ENCODE measurements around the gene PAX8.

PAX8 gene

GRCh38 chr2:113228991-113229716, 49.6 kb downstream of the PAX8 start:
- H3K36me3 ChIP-seq (ENCODE audit: insufficient read depth, low read length) = no peaks in the 10 kb centered on the region
- no peak overlapping the region for H3K4me3 ChIP-seq (ENCODE audit: low read depth, low read length)
- no peak overlapping the region for H2AFZ ChIP-seq (ENCODE audit: low read length, unreplicated experiment)
- no peaks in the 10 kb centered on the region for H3K79me2 ChIP-seq (ENCODE audit: control insufficient read depth, insufficient read depth, low read length, unreplicated experiment)
- no peak overlapping the region for H3K27ac ChIP-seq (ENCODE audit: low read depth, low read length)
- H3K27me3 ChIP-seq (ENCODE audit: insufficient read depth, low read length) = no peaks in the 10 kb centered on the region
- H3K4me1 ChIP-seq (ENCODE audit: control insufficient read depth, insufficient read depth, low read length, unreplicated experiment) = peaks cover 12% of the 10 kb centered on the region

GRCh38 chr2:113228351-113228750, 50.4 kb downstream of the PAX8 start:
- H3K79me2 ChIP-seq (ENCODE audit: control insufficient read depth, insufficient read depth, low read length, unreplicated experiment) = no peaks in the 10 kb centered on the region
- no peak overlapping the region for H2AFZ ChIP-seq (ENCODE audit: low read length, unreplicated experiment)
- H3K4me1 ChIP-seq (ENCODE audit: control insufficient read depth, insufficient read depth, low read length, unreplicated experiment) = peaks cover 8% of the 10 kb centered on the region
- H3K36me3 ChIP-seq (ENCODE audit: insufficient read depth, low read length) = no peaks in the 10 kb centered on the region
- H3K4me3 ChIP-seq (ENCODE audit: low read depth, low read length) = no peak overlapping the region
- no peak overlapping the region for H3K27ac ChIP-seq (ENCODE audit: low read depth, low read length)
- no peaks in the 10 kb centered on the region for H3K27me3 ChIP-seq (ENCODE audit: insufficient read depth, low read length)

GRCh38 chr2:113227698-113228097, 51.0 kb downstream of the PAX8 start:
- Histone ChIP-seq H2AFZ (ENCODE audit: low read length, unreplicated experiment) (no peak overlapping the region), H3K27ac (ENCODE audit: low read depth, low read length) (no peak overlapping the region), H3K36me3 (ENCODE audit: insufficient read depth, low read length) (no peaks in the 10 kb centered on the region), H3K27me3 (ENCODE audit: insufficient read depth, low read length) (no peaks in the 10 kb centered on the region), H3K4me1 (ENCODE audit: control insufficient read depth, insufficient read depth, low read length, unreplicated experiment) (peaks cover 8% of the 10 kb centered on the region), H3K4me3 (ENCODE audit: low read depth, low read length) (no peak overlapping the region), H3K79me2 (ENCODE audit: control insufficient read depth, insufficient read depth, low read length, unreplicated experiment) (no peaks in the 10 kb centered on the region)

- H3K79me2 ChIP-seq (ENCODE audit: control insufficient read depth, insufficient read depth, low read length, unreplicated experiment) = no peaks in the 10 kb centered on the region
- no peaks in the 10 kb centered on the region for H3K36me3 ChIP-seq (ENCODE audit: insufficient read depth, low read length)
- H2AFZ ChIP-seq (ENCODE audit: low read length, unreplicated experiment) = no peak overlapping the region
- no peak overlapping the region for H3K4me3 ChIP-seq (ENCODE audit: low read depth, low read length)
- no peak overlapping the region for H3K27ac ChIP-seq (ENCODE audit: low read depth, low read length)
- no peaks in the 10 kb centered on the region for H3K27me3 ChIP-seq (ENCODE audit: insufficient read depth, low read length)
- H3K4me1 ChIP-seq (ENCODE audit: control insufficient read depth, insufficient read depth, low read length, unreplicated experiment) = peaks cover 8% of the 10 kb centered on the region
These were observed 51.4 kb downstream of the PAX8 start for GRCh38 chr2:113227290-113227689.

- H3K36me3 ChIP-seq (ENCODE audit: insufficient read depth, low read length) = no peaks in the 10 kb centered on the region
- H2AFZ ChIP-seq (ENCODE audit: low read length, unreplicated experiment) = no peak overlapping the region
- H3K27ac ChIP-seq (ENCODE audit: low read depth, low read length) = peak overlapping the region; percentile 28; the same call in 1 of the 2 replicates
- peaks cover 8% of the 10 kb centered on the region for H3K4me1 ChIP-seq (ENCODE audit: control insufficient read depth, insufficient read depth, low read length, unreplicated experiment)
- H3K79me2 ChIP-seq (ENCODE audit: control insufficient read depth, insufficient read depth, low read length, unreplicated experiment) = no peaks in the 10 kb centered on the region
- no peaks in the 10 kb centered on the region for H3K27me3 ChIP-seq (ENCODE audit: insufficient read depth, low read length)
- no peak overlapping the region for H3K4me3 ChIP-seq (ENCODE audit: low read depth, low read length)
These were observed 52.3 kb downstream of the PAX8 start for GRCh38 chr2:113226462-113226861.

GRCh38 chr2:113225263-113226259, 53.2 kb downstream of the PAX8 start:
- Histone ChIP-seq H3K27me3 (ENCODE audit: insufficient read depth, low read length) (no peaks in the 10 kb centered on the region), H3K79me2 (ENCODE audit: control insufficient read depth, insufficient read depth, low read length, unreplicated experiment) (no peaks in the 10 kb centered on the region), H2AFZ (ENCODE audit: low read length, unreplicated experiment) (no peak overlapping the region), H3K27ac (ENCODE audit: low read depth, low read length) (peak overlapping the region; percentile 47; the same call in 1 of the 2 replicates), H3K4me3 (ENCODE audit: low read depth, low read length) (no peak overlapping the region), H3K36me3 (ENCODE audit: insufficient read depth, low read length) (no peaks in the 10 kb centered on the region), H3K4me1 (ENCODE audit: control insufficient read depth, insufficient read depth, low read length, unreplicated experiment) (peaks cover 8% of the 10 kb centered on the region)

GRCh38 chr2:113224647-113225236, 54.0 kb downstream of the PAX8 start:
- H3K27me3 ChIP-seq (ENCODE audit: insufficient read depth, low read length) = no peaks in the 10 kb centered on the region
- no peak overlapping the region for H3K4me3 ChIP-seq (ENCODE audit: low read depth, low read length)
- H3K4me1 ChIP-seq (ENCODE audit: control insufficient read depth, insufficient read depth, low read length, unreplicated experiment) = peaks cover 14% of the 10 kb centered on the region
- H2AFZ ChIP-seq (ENCODE audit: low read length, unreplicated experiment) = no peak overlapping the region
- peak overlapping the region; percentile 47; the same call in 1 of the 2 replicates for H3K27ac ChIP-seq (ENCODE audit: low read depth, low read length)
- H3K79me2 ChIP-seq (ENCODE audit: control insufficient read depth, insufficient read depth, low read length, unreplicated experiment) = no peaks in the 10 kb centered on the region
- H3K36me3 ChIP-seq (ENCODE audit: insufficient read depth, low read length) = no peaks in the 10 kb centered on the region

- Histone ChIP-seq H2AFZ (ENCODE audit: low read length, unreplicated experiment) (no peak overlapping the region), H3K36me3 (ENCODE audit: insufficient read depth, low read length) (no peaks in the 10 kb centered on the region), H3K79me2 (ENCODE audit: control insufficient read depth, insufficient read depth, low read length, unreplicated experiment) (no peaks in the 10 kb centered on the region), H3K4me3 (ENCODE audit: low read depth, low read length) (no peak overlapping the region), H3K27me3 (ENCODE audit: insufficient read depth, low read length) (no peaks in the 10 kb centered on the region), H3K27ac (ENCODE audit: low read depth, low read length) (no peak overlapping the region), H3K4me1 (ENCODE audit: control insufficient read depth, insufficient read depth, low read length, unreplicated experiment) (peaks cover 17% of the 10 kb centered on the region)
These were observed 54.9 kb downstream of the PAX8 start for GRCh38 chr2:113223813-113224212.

- Histone ChIP-seq H3K79me2 (ENCODE audit: control insufficient read depth, insufficient read depth, low read length, unreplicated experiment) (no peaks in the 10 kb centered on the region), H3K27me3 (ENCODE audit: insufficient read depth, low read length) (no peaks in the 10 kb centered on the region), H2AFZ (ENCODE audit: low read length, unreplicated experiment) (no peak overlapping the region), H3K4me1 (ENCODE audit: control insufficient read depth, insufficient read depth, low read length, unreplicated experiment) (peaks cover 17% of the 10 kb centered on the region), H3K36me3 (ENCODE audit: insufficient read depth, low read length) (no peaks in the 10 kb centered on the region), H3K4me3 (ENCODE audit: low read depth, low read length) (no peak overlapping the region), H3K27ac (ENCODE audit: low read depth, low read length) (no peak overlapping the region)
These were observed 56.9 kb downstream of the PAX8 start for GRCh38 chr2:113221846-113222245.

- Histone ChIP-seq H3K27ac (ENCODE audit: low read depth, low read length) (no peak overlapping the region), H2AFZ (ENCODE audit: low read length, unreplicated experiment) (no peak overlapping the region), H3K4me3 (ENCODE audit: low read depth, low read length) (no peak overlapping the region), H3K27me3 (ENCODE audit: insufficient read depth, low read length) (no peaks in the 10 kb centered on the region), H3K4me1 (ENCODE audit: control insufficient read depth, insufficient read depth, low read length, unreplicated experiment) (peaks cover 16% of the 10 kb centered on the region), H3K79me2 (ENCODE audit: control insufficient read depth, insufficient read depth, low read length, unreplicated experiment) (no peaks in the 10 kb centered on the region), H3K36me3 (ENCODE audit: insufficient read depth, low read length) (no peaks in the 10 kb centered on the region)
These were observed 57.6 kb downstream of the PAX8 start for GRCh38 chr2:113220970-113221708.
